T47D (cell line): ENCODE data around the gene EIF3L.

Experiments used
- DNase-seq, 2 experiments: peaks; one replicate each; pipeline versions ENCODE4 v3.0.0 to v3.0.0-alpha.2; 2011 to 2012; ENCODE audit warnings: low read depth in 1 of 2, low spot score in 1 of 2
- JUND ChIP-seq: IDR thresholded peaks from 2 replicates; pipeline ENCODE4 v1.6.1; 2012; ENCODE audit warnings: low read depth
- in situ Hi-C: cut with HindIII; loops from 2 replicates; pipeline ENCODE4 v1.10.0; 2016; ENCODE audit warnings: low sequenced_read_pairs, low pct_unique_long_range_greater_than_20kb

EIF3L gene

DNA sequence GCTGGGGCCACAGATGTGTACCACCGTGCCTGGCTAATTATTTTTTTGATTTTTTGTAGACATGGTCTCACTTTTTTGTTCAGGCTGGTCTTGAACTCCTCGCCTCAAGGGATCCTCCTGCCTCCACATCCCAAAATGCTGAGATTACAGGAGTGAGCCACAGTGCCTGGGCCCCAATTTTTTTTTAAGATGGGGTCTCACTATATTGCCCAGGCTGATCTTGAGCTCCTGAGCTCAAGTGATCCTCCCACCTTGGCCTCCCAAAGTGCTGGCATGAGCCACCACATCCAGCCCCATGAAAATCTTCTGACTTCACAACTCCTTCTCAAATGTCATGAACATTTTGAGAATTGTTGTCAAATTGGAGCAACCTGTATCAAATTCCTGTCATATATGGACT, 2.8 kb upstream of the EIF3L start:
- TF ChIP-seq JUND, result no peak
- in situ Hi-C loops, result no loop called here
- no peak for DNase-seq

- no peak for TF ChIP-seq JUND
- peak in 1 of 2 experiments; percentile 58 for DNase-seq
- in situ Hi-C loops, result no loop called here
Observed at GRCh38 chr22:37848587-37849088, 581 bp upstream of the EIF3L start.

GRCh38 chr22:37850801-37851200, 1.6 kb downstream of the EIF3L start:
- DNase-seq, result no peak
- no peak for TF ChIP-seq JUND
- in situ Hi-C loops, result no loop called here

GRCh38 chr22:37852418-37852817, 3.2 kb downstream of the EIF3L start:
- TF ChIP-seq JUND, result no peak
- in situ Hi-C loops, result no loop called here
- no peak for DNase-seq

- DNase-seq, result no peak
- TF ChIP-seq JUND, result no peak
- in situ Hi-C loops, result no loop called here
Observed at GRCh38 chr22:37854946-37855345, 5.7 kb downstream of the EIF3L start.

- no peak for TF ChIP-seq JUND
- in situ Hi-C loops, result no loop called here
Observed at GRCh38 chr22:37855462-37855861, 6.2 kb downstream of the EIF3L start.

DNA sequence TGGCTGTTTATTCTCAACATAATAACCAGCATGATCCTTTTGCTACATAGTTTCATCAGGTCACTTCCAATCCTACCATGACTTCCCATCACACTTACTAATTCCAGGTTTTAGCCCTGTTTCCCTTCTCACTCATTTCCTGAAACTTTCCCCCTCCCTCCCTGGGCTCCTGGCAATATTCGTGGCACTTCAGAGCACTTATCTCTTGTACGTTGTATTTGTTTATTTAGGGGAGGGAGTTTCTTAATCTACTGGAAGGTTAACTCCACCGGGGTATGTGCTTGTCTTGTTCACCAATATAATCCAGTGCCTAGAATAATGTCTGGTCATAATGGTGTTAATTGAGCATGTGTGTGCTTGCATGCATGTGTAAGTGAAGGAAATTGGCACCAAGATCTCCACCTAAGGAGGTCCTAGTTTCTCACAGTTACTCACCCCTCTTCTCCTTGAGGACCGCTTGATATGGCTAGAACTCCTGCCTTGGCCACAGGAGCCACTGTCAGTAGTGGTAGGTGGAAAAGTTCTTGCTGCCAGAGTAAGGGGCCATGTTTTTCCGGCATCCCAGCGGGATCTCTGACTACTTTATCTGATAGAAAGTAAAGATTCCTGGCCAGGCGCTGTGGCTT, 11.7 kb downstream of the EIF3L start:
- DNase-seq, result no peak
- in situ Hi-C loops, result no loop called here

More at GRCh38 chr22:37855462-37855861, 6.2 kb downstream of the EIF3L start:
- DNase-seq, result no peak

DNA sequence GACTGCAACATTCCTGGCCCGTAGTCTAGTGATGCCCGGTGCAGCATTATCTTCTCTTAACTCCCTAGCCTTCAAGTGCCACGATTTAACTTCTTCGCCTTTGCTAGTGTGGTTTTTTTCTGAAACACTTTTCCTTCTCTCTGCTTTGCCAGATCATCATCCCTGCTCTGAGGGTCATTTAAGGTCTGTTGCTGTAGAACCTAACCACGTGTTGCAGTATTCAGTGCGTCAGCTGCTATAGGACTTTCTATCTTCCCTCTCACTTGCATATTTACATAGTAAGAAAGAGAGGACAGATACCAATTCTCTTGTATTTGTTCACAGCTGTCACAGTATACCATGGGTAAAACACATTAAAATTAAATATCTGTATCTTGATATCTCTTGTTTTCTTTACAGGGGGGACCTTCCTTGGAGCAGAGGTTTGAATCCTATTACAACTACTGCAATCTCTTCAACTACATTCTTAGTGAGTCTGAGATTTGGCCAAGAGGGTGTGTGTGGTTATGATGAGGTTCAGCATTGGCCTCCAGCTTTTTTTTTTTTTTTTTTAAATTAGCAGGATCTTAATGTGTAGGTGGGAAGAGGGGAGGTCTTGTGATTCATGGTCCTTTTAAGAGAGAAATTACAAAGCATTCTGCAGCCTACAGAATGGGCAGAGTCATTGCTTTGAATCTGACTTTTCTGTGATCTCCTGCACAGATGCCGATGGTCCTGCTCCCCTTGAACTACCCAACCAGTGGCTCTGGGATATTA, 13.5 kb downstream of the EIF3L start:
- no peak for TF ChIP-seq JUND
- no peak for DNase-seq
- in situ Hi-C loops, result no loop called here

More for the DNA sequence above, 11.7 kb downstream of the EIF3L start:
- TF ChIP-seq JUND, result no peak

GRCh38 chr22:37865510-37865909, 16.3 kb downstream of the EIF3L start:
- DNase-seq, result no peak
- in situ Hi-C loops, result no loop called here

GRCh38 chr22:37870273-37870672, 21.1 kb downstream of the EIF3L start:
- in situ Hi-C loops, result no loop called here
- no peak for DNase-seq
- no peak for TF ChIP-seq JUND

More at GRCh38 chr22:37865510-37865909, 16.3 kb downstream of the EIF3L start:
- TF ChIP-seq JUND, result no peak

DNA sequence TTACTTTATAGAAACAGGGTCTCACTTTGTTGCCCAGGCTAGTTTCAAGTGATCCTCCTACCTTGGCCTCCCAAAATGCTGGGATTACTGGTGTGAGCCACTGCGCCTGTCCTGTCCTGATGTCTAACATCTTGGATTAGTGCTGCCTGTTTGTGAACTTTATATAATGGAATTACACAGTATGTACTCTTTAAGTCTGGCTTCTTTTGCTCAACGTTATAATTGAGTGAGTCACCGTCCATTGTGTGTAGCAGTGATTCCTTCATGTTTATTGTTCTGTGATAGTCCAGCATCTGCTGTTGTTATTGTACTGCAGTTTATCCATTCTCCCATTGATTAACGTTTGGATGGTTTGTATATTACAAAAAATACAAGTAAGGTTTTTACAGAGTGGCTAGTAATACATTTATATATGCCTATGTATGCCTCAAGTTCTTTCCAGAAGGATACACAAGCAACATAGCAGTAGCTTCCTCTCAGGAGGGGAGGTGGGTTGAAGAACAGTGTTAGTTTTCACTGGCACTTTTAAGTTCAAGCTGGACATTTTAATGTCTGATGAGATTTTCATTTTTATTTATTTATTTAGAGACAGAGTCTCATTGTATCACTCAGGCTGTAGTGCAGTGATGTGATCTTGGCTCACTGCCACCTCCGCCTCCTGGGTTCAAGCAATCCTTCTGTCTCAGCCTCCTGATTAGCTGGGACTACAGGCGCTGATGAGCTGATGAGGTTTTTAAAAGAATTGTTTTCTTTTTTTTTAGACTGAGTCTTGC, 31.6 kb downstream of the EIF3L start:
- TF ChIP-seq JUND, result no peak
- DNase-seq, result no peak
- in situ Hi-C loops, result no loop called here

DNA sequence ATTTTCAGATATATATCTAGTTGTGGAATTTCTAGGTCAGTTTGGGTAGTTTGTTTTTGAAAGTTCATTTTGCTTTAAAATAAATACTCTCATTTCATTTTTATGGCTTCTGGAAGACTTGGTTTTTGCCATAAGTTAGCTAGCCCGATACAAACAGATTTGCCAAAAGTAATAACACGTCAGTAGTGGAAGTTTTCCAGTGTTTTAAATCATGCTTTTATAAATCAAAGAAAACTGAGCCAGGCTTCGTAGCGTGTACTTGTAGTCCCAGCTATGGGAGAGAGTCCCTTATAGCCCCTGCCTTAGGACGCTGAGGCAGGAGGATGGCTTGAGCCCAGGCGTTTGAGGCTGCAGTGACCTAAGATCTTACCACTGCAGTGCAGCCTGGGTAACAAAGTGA, 35.2 kb downstream of the EIF3L start:
- no peak for TF ChIP-seq JUND
- no peak for DNase-seq
- in situ Hi-C loops, result no loop called here
